ENCODE measurements around the gene ANXA2. TPM values are rescaled to one million over a fixed set of nuclear protein-coding genes. Genes with fewer than 3 reads are reported as not detected.
A peak's percentile ranks its signal among the peaks of the same experiment; 100 is the strongest.
"Not testable (repeated sequence)": the region's sequence is repeated elsewhere in the genome, so short reads cannot be mapped to it uniquely, and the experiment has no call there.

ANXA2 gene
- total and polyA plus RNA-seq, 2 experiments from 2014 or later = 4,692 to 6,052 TPM

GRCh38 chr15:60363087-60363549 lies 34.7 kb downstream of the ANXA2 start:
- TF ChIP-seq EZH2phosphoT487 (IDR thresholded peaks at IDR 0.05; ENCODE audit: insufficient read depth, low read depth) (no peak), EZH2 (IDR thresholded peaks at IDR 0.05; ENCODE audit: insufficient read depth, poor library complexity, severe bottlenecking) (no peak)
- in situ Hi-C loops (cut with MboI) = no loop called here
- Histone ChIP-seq H3K27ac (peak overlapping the region; percentile 98), H3K4me1 (ENCODE audit: insufficient read depth) (peaks cover 74% of the 10 kb centered on the region), H3K4me2 (ENCODE audit: unreplicated experiment) (peak overlapping the region; percentile 19), H4K20me1 (ENCODE audit: insufficient read depth) (peaks cover 8% of the 10 kb centered on the region; the same call in 1 of the 2 replicates), H3K27me3 (replicated peaks; ENCODE audit: insufficient read depth) (no peaks in the 10 kb centered on the region), H3K9ac (peak overlapping the region; percentile 84), H2AFZ (no peak overlapping the region), H3K9me3 (ENCODE audit: low read depth) (no peaks in the 10 kb centered on the region), H3F3A (ENCODE audit: insufficient read depth) (peaks cover 73% of the 10 kb centered on the region), H3K9me2 (ENCODE audit: insufficient read depth) (no peaks in the 10 kb centered on the region), H3K36me3 (ENCODE audit: low read depth) (peaks cover 68% of the 10 kb centered on the region), H3K79me2 (ENCODE audit: insufficient read depth) (peaks cover 71% of the 10 kb centered on the region), H3K4me3 (no peak overlapping the region)
- no peak for DNase-seq
- 46 to 52% methylated on average over 2 of the region's 2 CpGs for WGBS, 2 experiments (ENCODE audit: low coverage in 1 of 2, low lambda C conversion rate in 2 of 2, missing lambda C conversion rate in 2 of 2)

- Histone ChIP-seq H4K20me1 (ENCODE audit: insufficient read depth) (peaks cover 8% of the 10 kb centered on the region; the same call in 1 of the 2 replicates), H3F3A (ENCODE audit: insufficient read depth) (peaks cover 79% of the 10 kb centered on the region), H3K9ac (peak overlapping the region; percentile 84), H3K4me1 (ENCODE audit: insufficient read depth) (peaks cover 79% of the 10 kb centered on the region), H3K36me3 (ENCODE audit: low read depth) (peaks cover 74% of the 10 kb centered on the region), H2AFZ (no peak overlapping the region), H3K27ac (peak overlapping the region; percentile 98), H3K79me2 (ENCODE audit: insufficient read depth) (peaks cover 77% of the 10 kb centered on the region), H3K27me3 (replicated peaks; ENCODE audit: insufficient read depth) (no peaks in the 10 kb centered on the region), H3K4me2 (ENCODE audit: unreplicated experiment) (peak overlapping the region; percentile 60), H3K9me2 (ENCODE audit: insufficient read depth) (no peaks in the 10 kb centered on the region), H3K4me3 (peak overlapping the region; percentile 3; the same call in 1 of the 2 replicates), H3K9me3 (ENCODE audit: low read depth) (no peaks in the 10 kb centered on the region)
- in situ Hi-C loops (cut with MboI) = no loop called here
- 12 to 15% methylated on average over 8 of the region's 8 CpGs for WGBS, 2 experiments (ENCODE audit: low coverage in 1 of 2, low lambda C conversion rate in 2 of 2, missing lambda C conversion rate in 2 of 2)
- DNase-seq = peak; percentile 95
- no peak for TF ChIP-seq EZH2phosphoT487 (IDR thresholded peaks at IDR 0.05; ENCODE audit: insufficient read depth, low read depth)
- no peak for TF ChIP-seq EZH2 (IDR thresholded peaks at IDR 0.05; ENCODE audit: insufficient read depth, poor library complexity, severe bottlenecking)
Measured at GRCh38 chr15:60362321-60363086, 35.3 kb downstream of the ANXA2 start.

GRCh38 chr15:60359738-60360137 lies 38.0 kb downstream of the ANXA2 start:
- H3K9me2 ChIP-seq (ENCODE audit: insufficient read depth); H2AFZ ChIP-seq; H3K9me3 ChIP-seq (ENCODE audit: low read depth); H3K4me3 ChIP-seq; H4K20me1 ChIP-seq (ENCODE audit: insufficient read depth); H3K27me3 ChIP-seq (replicated peaks; ENCODE audit: insufficient read depth): not testable (repeated sequence)
- Histone ChIP-seq H3F3A (ENCODE audit: insufficient read depth) (peaks cover 98% of the 10 kb centered on the region), H3K9ac (peak overlapping the region; percentile 84), H3K4me2 (ENCODE audit: unreplicated experiment) (peak overlapping the region; percentile 39), H3K79me2 (ENCODE audit: insufficient read depth) (peaks cover 95% of the 10 kb centered on the region), H3K4me1 (ENCODE audit: insufficient read depth) (peaks cover 82% of the 10 kb centered on the region), H3K27ac (peak overlapping the region; percentile 98), H3K36me3 (ENCODE audit: low read depth) (peaks cover 95% of the 10 kb centered on the region)
- DNase-seq = peak; percentile 72
- WGBS, 2 experiments (ENCODE audit: low coverage in 1 of 2, low lambda C conversion rate in 2 of 2, missing lambda C conversion rate in 2 of 2) = 61 to 67% methylated on average over 10 of the region's 10 CpGs
- in situ Hi-C loops (cut with MboI) = loop anchor here (10.0 kb wide), 1 partner anchor 85 kb away; no protein-coding TSS in a partner anchor

GRCh38 chr15:60358935-60359682 lies 38.7 kb downstream of the ANXA2 start:
- Histone ChIP-seq H3K79me2 (ENCODE audit: insufficient read depth) (peaks cover 95% of the 10 kb centered on the region), H3K4me2 (ENCODE audit: unreplicated experiment) (peak overlapping the region; percentile 39), H3K4me1 (ENCODE audit: insufficient read depth) (peaks cover 77% of the 10 kb centered on the region), H4K20me1 (ENCODE audit: insufficient read depth) (peaks cover 8% of the 10 kb centered on the region; the same call in 1 of the 2 replicates), H3K27me3 (replicated peaks; ENCODE audit: insufficient read depth) (no peaks in the 10 kb centered on the region), H3K9ac (peak overlapping the region; percentile 84), H3K27ac (peak overlapping the region; percentile 98), H3K4me3 (no peak overlapping the region), H2AFZ (no peak overlapping the region), H3K36me3 (ENCODE audit: low read depth) (peaks cover 95% of the 10 kb centered on the region), H3K9me2 (ENCODE audit: insufficient read depth) (no peaks in the 10 kb centered on the region), H3K9me3 (ENCODE audit: low read depth) (no peaks in the 10 kb centered on the region), H3F3A (ENCODE audit: insufficient read depth) (peaks cover 98% of the 10 kb centered on the region)
- no peak for TF ChIP-seq EZH2phosphoT487 (IDR thresholded peaks at IDR 0.05; ENCODE audit: insufficient read depth, low read depth)
- TF ChIP-seq EZH2 (IDR thresholded peaks at IDR 0.05; ENCODE audit: insufficient read depth, poor library complexity, severe bottlenecking) = no peak
- DNase-seq = peak; percentile 80
- in situ Hi-C loops (cut with MboI) = loop anchor here (10.0 kb wide), 1 partner anchor 86 kb away; no protein-coding TSS in a partner anchor
- WGBS, 2 experiments (ENCODE audit: low coverage in 1 of 2, low lambda C conversion rate in 2 of 2, missing lambda C conversion rate in 2 of 2) = 30 to 34% methylated on average over 10 of the region's 10 CpGs

Measured in GM23248 (cell line).